Measurements from ENCODE around the gene MRC2. TPM values are rescaled to one million over a fixed set of nuclear protein-coding genes. Genes with fewer than 3 reads are reported as not detected.

MRC2 gene
- total RNA-seq, 3 donors from 2014 or later (not counting 1 experiment from before 2014, with no cell fraction given), result 0.23 to 0.54 (median 0.50) TPM

DNA sequence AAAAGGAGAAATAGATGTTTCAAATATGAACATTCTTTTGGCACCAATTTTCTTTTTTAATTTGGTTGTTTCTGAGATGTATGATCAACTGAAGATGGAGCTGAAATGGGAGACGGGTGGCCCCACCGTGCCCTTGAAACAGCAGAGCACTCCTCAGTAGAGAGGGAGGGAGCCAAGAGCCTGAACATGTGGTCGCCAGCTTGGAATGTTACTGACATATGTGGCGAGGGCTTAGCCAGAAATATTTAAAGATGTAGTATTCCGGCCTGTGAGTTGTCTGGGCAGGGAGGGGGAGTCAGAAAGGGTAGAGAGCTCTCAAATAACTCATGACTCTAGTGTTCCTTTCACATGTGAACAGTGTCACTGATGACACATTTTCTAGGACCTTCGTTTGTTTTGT lies 13.3 kb upstream of the MRC2 start:
- ATAC-seq (no peak), DNase-seq (no peak)
- Mint-ChIP-seq H3K27ac (no peak overlapping the region), H3K36me3 (peaks cover 18% of the 10 kb centered on the region), H3K4me1 (peaks cover 5 to 17% of the 10 kb centered on the region in 2 donors), H3K27me3 (ENCODE audit: low read depth in 2 of 2) (no peaks in the 10 kb centered on the region), H3K4me3 (no peak overlapping the region), H3K9me3 (no peaks in the 10 kb centered on the region)
- H3K4me3 ChIP-seq (ENCODE audit: low read length), result no peak overlapping the region
- TF ChIP-seq, protein P1, sequence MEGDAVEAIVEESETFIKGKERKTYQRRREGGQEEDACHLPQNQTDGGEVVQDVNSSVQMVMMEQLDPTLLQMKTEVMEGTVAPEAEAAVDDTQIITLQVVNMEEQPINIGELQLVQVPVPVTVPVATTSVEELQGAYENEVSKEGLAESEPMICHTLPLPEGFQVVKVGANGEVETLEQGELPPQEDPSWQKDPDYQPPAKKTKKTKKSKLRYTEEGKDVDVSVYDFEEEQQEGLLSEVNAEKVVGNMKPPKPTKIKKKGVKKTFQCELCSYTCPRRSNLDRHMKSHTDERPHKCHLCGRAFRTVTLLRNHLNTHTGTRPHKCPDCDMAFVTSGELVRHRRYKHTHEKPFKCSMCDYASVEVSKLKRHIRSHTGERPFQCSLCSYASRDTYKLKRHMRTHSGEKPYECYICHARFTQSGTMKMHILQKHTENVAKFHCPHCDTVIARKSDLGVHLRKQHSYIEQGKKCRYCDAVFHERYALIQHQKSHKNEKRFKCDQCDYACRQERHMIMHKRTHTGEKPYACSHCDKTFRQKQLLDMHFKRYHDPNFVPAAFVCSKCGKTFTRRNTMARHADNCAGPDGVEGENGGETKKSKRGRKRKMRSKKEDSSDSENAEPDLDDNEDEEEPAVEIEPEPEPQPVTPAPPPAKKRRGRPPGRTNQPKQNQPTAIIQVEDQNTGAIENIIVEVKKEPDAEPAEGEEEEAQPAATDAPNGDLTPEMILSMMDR (IDR thresholded peaks at IDR 0.05), result no peak
- H3K27ac ChIP-seq (ENCODE audit: low read length), result no peak overlapping the region
- no peaks in the 10 kb centered on the region for H3K27me3 ChIP-seq (ENCODE audit: control insufficient read depth, insufficient read depth, low read length)
- intact Hi-C loops (cut with micrococcal nuclease), result no loop called here
- peaks cover 43% of the 10 kb centered on the region for H3K36me3 ChIP-seq (ENCODE audit: control insufficient read depth, insufficient read depth, low read length)
- peaks cover 9% of the 10 kb centered on the region for H3K4me1 ChIP-seq (ENCODE audit: control insufficient read depth, insufficient read depth, low read length)
- H3K9me3 ChIP-seq (ENCODE audit: control insufficient read depth, insufficient read depth, low read length), result no peaks in the 10 kb centered on the region
- WGBS (ENCODE audit: insufficient coverage), result 95% methylated on average over 6 of the region's 6 CpGs

DNA sequence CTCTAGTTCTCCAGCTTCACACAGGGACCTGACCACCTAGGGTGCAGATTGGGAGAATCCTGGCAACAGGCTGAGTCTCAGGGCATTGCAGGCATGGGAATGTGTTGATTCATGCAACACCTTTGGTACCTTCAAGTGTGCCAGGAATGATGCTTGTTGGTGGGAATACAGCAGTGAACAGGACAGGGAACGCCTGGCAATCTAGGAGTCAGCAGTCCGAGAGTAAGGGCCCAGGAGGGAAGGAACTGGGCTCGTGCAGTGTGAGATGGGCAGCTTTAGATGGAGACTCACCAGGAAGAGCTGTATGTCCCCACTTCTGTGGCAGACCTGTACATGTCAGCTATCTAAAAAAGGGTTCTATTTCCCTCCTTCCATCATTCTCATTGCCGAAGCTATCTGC lies 12.0 kb upstream of the MRC2 start:
- intact Hi-C loops (cut with micrococcal nuclease), result no loop called here
- H3K27me3 Mint-ChIP-seq (ENCODE audit: low read depth in 2 of 2), result no peaks in the 10 kb centered on the region
- TF ChIP-seq, protein P1 (IDR thresholded peaks at IDR 0.05), result no peak
- H3K4me3 Mint-ChIP-seq, result no peak overlapping the region
- no peak overlapping the region for H3K4me3 ChIP-seq (ENCODE audit: low read length)
- DNase-seq, result no peak
- H3K9me3 ChIP-seq (ENCODE audit: control insufficient read depth, insufficient read depth, low read length), result no peaks in the 10 kb centered on the region
- no peak for ATAC-seq
- H3K4me1 ChIP-seq (ENCODE audit: control insufficient read depth, insufficient read depth, low read length), result peaks cover 9% of the 10 kb centered on the region
- WGBS (ENCODE audit: insufficient coverage), result 98% methylated on average over 4 of the region's 4 CpGs
- no peaks in the 10 kb centered on the region for H3K9me3 Mint-ChIP-seq
- H3K36me3 Mint-ChIP-seq, result peaks cover 14% of the 10 kb centered on the region
- H3K27ac Mint-ChIP-seq, result no peak overlapping the region
- H3K27me3 ChIP-seq (ENCODE audit: control insufficient read depth, insufficient read depth, low read length), result no peaks in the 10 kb centered on the region
- peaks cover under 1 to 13% of the 10 kb centered on the region in 2 donors for H3K4me1 Mint-ChIP-seq
- H3K27ac ChIP-seq (ENCODE audit: low read length), result no peak overlapping the region
- H3K36me3 ChIP-seq (ENCODE audit: control insufficient read depth, insufficient read depth, low read length), result peaks cover 30% of the 10 kb centered on the region

DNA sequence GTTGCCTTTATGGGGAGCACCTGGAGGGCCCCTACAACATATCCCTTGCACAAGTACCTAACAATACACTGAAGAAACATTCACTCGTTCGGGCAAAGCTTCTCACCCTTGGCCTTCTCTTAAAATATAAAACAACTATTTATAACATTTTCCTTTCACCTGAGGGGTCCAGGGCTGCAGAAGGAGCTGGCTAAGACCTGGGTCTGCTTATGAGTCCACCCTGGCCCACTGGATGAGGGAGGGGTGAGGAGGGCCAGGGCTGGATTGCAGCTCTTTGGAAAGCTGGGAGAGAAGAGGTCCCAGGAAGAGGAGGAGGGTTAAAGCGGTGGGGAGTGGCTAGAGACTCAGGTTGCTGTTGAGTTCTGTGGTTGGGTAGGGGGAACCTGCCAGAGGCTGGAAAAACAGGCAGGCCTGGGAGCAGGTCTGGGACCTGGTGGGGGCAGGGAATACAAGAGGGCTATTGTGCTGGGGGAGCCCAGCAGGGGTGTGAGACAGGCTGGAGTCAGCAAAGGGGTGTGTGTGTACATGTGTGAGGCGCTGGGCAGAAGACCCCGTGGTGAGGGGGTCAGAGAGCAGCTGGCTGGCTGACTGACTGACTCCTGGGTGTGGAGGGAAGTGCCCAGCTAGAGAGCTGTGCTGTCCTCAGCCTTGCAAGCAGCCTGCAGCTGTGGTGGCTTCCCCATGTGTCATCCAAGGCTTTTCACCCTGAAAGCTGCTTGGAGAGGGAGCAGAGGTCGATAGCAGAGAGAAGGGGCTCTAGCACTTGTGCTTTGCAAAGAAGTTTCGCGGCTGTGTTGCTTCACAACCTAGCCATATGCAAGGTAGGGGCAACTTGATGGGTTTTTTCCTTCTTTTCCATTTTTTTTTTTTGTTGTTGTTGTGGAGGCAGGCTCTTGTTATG lies 10.2 kb upstream of the MRC2 start:
- Histone ChIP-seq H3K27me3 (ENCODE audit: control insufficient read depth, insufficient read depth, low read length) (no peaks in the 10 kb centered on the region), H3K27ac (ENCODE audit: low read length) (no peak overlapping the region), H3K9me3 (ENCODE audit: control insufficient read depth, insufficient read depth, low read length) (no peaks in the 10 kb centered on the region), H3K4me1 (ENCODE audit: control insufficient read depth, insufficient read depth, low read length) (peaks cover under 1% of the 10 kb centered on the region), H3K36me3 (ENCODE audit: control insufficient read depth, insufficient read depth, low read length) (peaks cover 16% of the 10 kb centered on the region), H3K4me3 (ENCODE audit: low read length) (no peak overlapping the region)
- Mint-ChIP-seq H3K4me3 (no peak overlapping the region), H3K9me3 (no peaks in the 10 kb centered on the region), H3K27me3 (ENCODE audit: low read depth in 2 of 2) (no peaks in the 10 kb centered on the region), H3K27ac (peak overlapping the region in 1 of 2 donors; percentile 74), H3K36me3 (peaks cover 14% of the 10 kb centered on the region), H3K4me1 (peaks cover 0 to 2% of the 10 kb centered on the region in 2 donors)
- TF ChIP-seq, protein P1 (IDR thresholded peaks at IDR 0.05), result no peak
- ATAC-seq, result no peak
- WGBS (ENCODE audit: insufficient coverage), result 91% methylated on average over 8 of the region's 8 CpGs
- DNase-seq, result no peak
- intact Hi-C loops (cut with micrococcal nuclease), result no loop called here

Measured in natural killer cell (primary cell).